HCT116 (cell line): ENCODE data around the gene PPP1R16B. TPM values are rescaled to one million over a fixed set of nuclear protein-coding genes. Genes with fewer than 3 reads are reported as not detected.

Source experiments
- ATAC-seq: fragments of 200-7000 bp; cut with Tn5 transposase; 2 replicates; pipeline ENCODE4 v1.9.1; 2020; ENCODE audit warnings: mild to moderate bottlenecking, moderate library complexity
- BruUV-seq: library from RNA; stranded (reverse); fragments of 400-500 nt; replicated peaks from 2 replicates; lab custom pipeline; 2021; lab: Mats Ljungman, UMichigan
- CTCF ChIA-PET: fragments of 300-600 bp; sonication (Branson Sonifier 250); formaldehyde crosslinking; loops from one replicate; lab custom pipeline; 2021; ENCODE audit warnings: antibody characterized with exemption; lab: Charles Lee
- POLR2A ChIA-PET: fragments of 300-600, 350-600 bp; sonication (Branson Sonifier 250); formaldehyde crosslinking; loops from one replicate; lab custom pipeline; 2021; ENCODE audit warnings: antibody characterized with exemption; lab: Charles Lee
- RAD21 ChIA-PET, 2 experiments: fragments of 300-600 bp; sonication (Branson Sonifier 250); formaldehyde crosslinking; loops; one replicate each; lab custom pipeline; 2023; ENCODE audit warnings: low total read pairs in 2 of 2; ENCODE audit not compliant: uncharacterized antibody in 2 of 2, unreplicated experiment in 2 of 2, low non-redundant PET in 1 of 2; lab: Charles Lee
- DNase-seq: peaks from one replicate; pipeline ENCODE4 v3.0.0-alpha.2; 2010; ENCODE audit warnings: low read depth, low spot score
- H2AFZ ChIP-seq: fragments of 200-600 bp; shearing (Covaris generic), sonication (generic); 2 replicates; pipeline ENCODE4 v1.6.1; 2017; ENCODE audit warnings: low read depth, mixed run types, mixed read lengths, antibody characterized with exemption, low read length; ENCODE audit not compliant: poor library complexity, severe bottlenecking
- H3K27ac ChIP-seq: 2 replicates; pipeline ENCODE4 v1.5.1; 2012; ENCODE audit warnings: low read depth, low read length
- H3K27me3 ChIP-seq: fragments of 200-600 bp; sonication (generic); 2 replicates; pipeline ENCODE4 v1.6.1; 2016; ENCODE audit warnings: mixed run types, low read length, mixed read lengths; ENCODE audit not compliant: insufficient read depth
- H3K36me3 ChIP-seq, 2 experiments: fragments of 200-500 bp in 1 of 2; fragments of 200-600 bp in 1 of 2; sonication (Bioruptor generic) in 1 of 2; sonication (generic) in 1 of 2; 2 replicates each; pipeline versions ENCODE4 v1.5.1 to v1.6.1; 2014 to 2016; ENCODE audit warnings: low read length in 2 of 2, inconsistent platforms in 1 of 2, mixed read lengths in 1 of 2, mixed run types in 1 of 2; ENCODE audit not compliant: insufficient read depth in 2 of 2, control insufficient read depth in 1 of 2
- H3K4me1 ChIP-seq, 2 experiments: fragments of 200-600 bp in 1 of 2; sonication (generic) in 1 of 2; 2 replicates each; pipeline versions ENCODE4 v1.5.1 to v1.6.1; 2012 to 2017; ENCODE audit warnings: low read length in 2 of 2, inconsistent platforms in 1 of 2, mild to moderate bottlenecking in 1 of 2, mixed read lengths in 1 of 2, mixed run types in 1 of 2, moderate library complexity in 1 of 2; ENCODE audit not compliant: insufficient read depth in 2 of 2, control insufficient read depth in 1 of 2
- H3K4me2 ChIP-seq: fragments of 200-600 bp; sonication (generic); 2 replicates; pipeline ENCODE4 v1.6.1; 2017; ENCODE audit warnings: mixed run types, low read length, mixed read lengths
- H3K4me3 ChIP-seq, 2 experiments: fragments of 200-600 bp in 1 of 2; sonication (generic) in 1 of 2; replicated peaks in 1 of 2; 2 replicates each; pipeline ENCODE4 v1.5.1; 2011 to 2016; ENCODE audit warnings: low read length in 2 of 2, control low read depth in 1 of 2, low read depth in 1 of 2, mild to moderate bottlenecking in 1 of 2, mixed read lengths in 1 of 2, mixed run types in 1 of 2
- H3K79me2 ChIP-seq: fragments of 200-600 bp; sonication (generic); 2 replicates; pipeline ENCODE4 v1.6.1; 2017; ENCODE audit warnings: mild to moderate bottlenecking, mixed run types, low read length, moderate library complexity, mixed read lengths; ENCODE audit not compliant: insufficient read depth
- H3K9ac ChIP-seq: fragments of 200-600 bp; sonication (generic); 2 replicates; pipeline ENCODE4 v1.6.1; 2016; ENCODE audit warnings: low read length, mixed read lengths
- H3K9me2 ChIP-seq: fragments of 200-600 bp; sonication (generic), shearing (Covaris generic); 2 replicates; pipeline ENCODE4 v1.6.1; 2017; ENCODE audit warnings: mixed run types, mild to moderate bottlenecking, moderate library complexity; ENCODE audit not compliant: insufficient read depth
- H3K9me3 ChIP-seq, 2 experiments: fragments of 200-500 bp in 1 of 2; fragments of 200-600 bp in 1 of 2; sonication (Bioruptor generic) in 1 of 2; sonication (generic) in 1 of 2; 2 replicates each; pipeline ENCODE4 v1.6.1; 2014 to 2017; ENCODE audit warnings: low read length in 2 of 2, mixed read lengths in 2 of 2, inconsistent platforms in 1 of 2, low read depth in 1 of 2, mild to moderate bottlenecking in 1 of 2, mixed run types in 1 of 2, moderate library complexity in 1 of 2; ENCODE audit not compliant: control insufficient read depth in 1 of 2, insufficient read depth in 1 of 2
- H4K20me1 ChIP-seq: fragments of 200-600 bp; sonication (generic), shearing (Covaris generic); 2 replicates; pipeline ENCODE4 v1.6.1; 2017; ENCODE audit warnings: mixed run types, mild to moderate bottlenecking, moderate library complexity; ENCODE audit not compliant: insufficient read depth
- CTCF ChIP-seq, 3 experiments: fragments of 200-600 bp in 1 of 3; sonication (generic) in 1 of 3; IDR thresholded peaks in 2 of 3; conservative IDR thresholded peaks in 1 of 3; 2 replicates each; pipeline ENCODE4 v1.5.1; 2012 to 2017; ENCODE audit warnings: low read depth in 2 of 3, low read length in 2 of 3, antibody characterized with exemption in 1 of 3, borderline replicate concordance in 1 of 3, control low read depth in 1 of 3, mild to moderate bottlenecking in 1 of 3, mixed read lengths in 1 of 3, mixed run types in 1 of 3, moderate library complexity in 1 of 3; ENCODE audit not compliant: insufficient read depth in 1 of 3
- EZH2 ChIP-seq: fragments of 200-600 bp; sonication (generic); IDR thresholded peaks from 2 replicates; pipeline ENCODE4 v1.6.1; 2017; ENCODE audit warnings: antibody characterized with exemption, mixed run types
- EZH2phosphoT487 ChIP-seq: fragments of 200-600 bp; IDR thresholded peaks from 2 replicates; pipeline ENCODE4 v1.6.1; 2018; ENCODE audit warnings: antibody characterized with exemption, borderline replicate concordance
- FOSL1 ChIP-seq: IDR thresholded peaks from 2 replicates; pipeline ENCODE4 v1.6.1; 2012; ENCODE audit warnings: low read depth
- RAD21 ChIP-seq: IDR thresholded peaks from 2 replicates; pipeline ENCODE4 v1.6.1; 2012; ENCODE audit warnings: low read depth, mild to moderate bottlenecking
- SP1 ChIP-seq: IDR thresholded peaks from 2 replicates; pipeline ENCODE4 v1.6.1; 2012; ENCODE audit warnings: low read depth
- YY1 ChIP-seq: IDR thresholded peaks from 2 replicates; pipeline ENCODE4 v1.6.1; 2011; ENCODE audit warnings: low read length, low read depth, moderate library complexity, mild to moderate bottlenecking; ENCODE audit not compliant: insufficient replicate concordance; ENCODE audit errors: extremely low read depth
- intact Hi-C: fragments of 100-400 bp; cut with micrococcal nuclease; formaldehyde crosslinking; loops from 2 replicates; pipeline ENCODE4 v1.10.0; 2022
- total RNA-seq: library from RNA; stranded (reverse); gene quantifications from one replicate; pipeline ENCODE4 v1.2.1, GENCODE V29; 2021; ENCODE audit not compliant: unreplicated experiment
- TF ChIP-seq, protein P1 (sequence below): IDR thresholded peaks from 2 replicates; pipeline ENCODE4 v1.6.1; 2012

Gene PPP1R16B
- total RNA-seq, 1 experiment from 2014 or later, result 0.52 TPM

GRCh38 chr20:38893056-38893564 lies 87.6 kb downstream of the PPP1R16B start:
- no peaks in the 10 kb centered on the region for H3K36me3 ChIP-seq
- H3K4me1 ChIP-seq, result peaks cover 5 to 17% of the 10 kb centered on the region in 2 experiments; a peak in 3 of 4 replicates
- TF ChIP-seq FOSL1, result no peak
- no peak for TF ChIP-seq SP1
- no TSS peak for BruUV-seq
- no peak overlapping the region for H3K9ac ChIP-seq
- intact Hi-C loops, result loop anchor here (1.0 to 5.0 kb wide), 2 partner anchors 154 to 244 kb away; no protein-coding TSS in a partner anchor
- no peaks in the 10 kb centered on the region for H3K79me2 ChIP-seq
- H2AFZ ChIP-seq, result no peak overlapping the region
- DNase-seq, result no peak
- H3K9me3 ChIP-seq, result no peaks in the 10 kb centered on the region
- CTCF ChIA-PET, result interaction anchor here (0.9 to 1.8 kb wide), 3 partner anchors 32 to 244 kb away, joined by 4 to 6 read pairs (median 5); partner anchors contain the start of gene FAM83D
- H3K9me2 ChIP-seq, result no peaks in the 10 kb centered on the region
- H3K27me3 ChIP-seq, result peaks cover 5% of the 10 kb centered on the region; the same call in 1 of the 2 replicates
- ATAC-seq, result no peak
- H4K20me1 ChIP-seq, result no peaks in the 10 kb centered on the region
- no peak overlapping the region for H3K27ac ChIP-seq
- RAD21 ChIA-PET, result no interaction called here
- H3K4me2 ChIP-seq, result 0 out of 2 replicates have a peak overlapping the region, but pooled peaks have one; percentile 73
- no peak overlapping the region for H3K4me3 ChIP-seq
- POLR2A ChIA-PET, result no interaction called here

GRCh38 chr20:38893565-38894090 lies 88.1 kb downstream of the PPP1R16B start:
- Histone ChIP-seq H3K4me1 (peaks cover 5 to 17% of the 10 kb centered on the region in 2 experiments; a peak in 3 of 4 replicates), H3K27ac (no peak overlapping the region), H3K9me2 (no peaks in the 10 kb centered on the region), H3K9ac (no peak overlapping the region), H3K36me3 (no peaks in the 10 kb centered on the region), H3K9me3 (no peaks in the 10 kb centered on the region), H4K20me1 (no peaks in the 10 kb centered on the region), H3K4me2 (peak overlapping the region; percentile 73), H3K27me3 (peaks cover 5% of the 10 kb centered on the region; the same call in 1 of the 2 replicates), H2AFZ (no peak overlapping the region), H3K4me3 (no peak overlapping the region), H3K79me2 (no peaks in the 10 kb centered on the region)
- TF ChIP-seq EZH2phosphoT487 (no peak), EZH2 (no peak), YY1 (peak; percentile 34), CTCF (IDR thresholded peaks at IDR 0.05 in 2 of 3, conservative IDR thresholded peaks at IDR 0.05 in 1 of 3; ENCODE audit: borderline replicate concordance in 1 of 3, insufficient read depth in 1 of 3, low read depth in 2 of 3, low read length in 2 of 3) (peak; percentile 77 to 94 (median 85)), RAD21 (peak; percentile 91)
- TF ChIP-seq, protein P1, sequence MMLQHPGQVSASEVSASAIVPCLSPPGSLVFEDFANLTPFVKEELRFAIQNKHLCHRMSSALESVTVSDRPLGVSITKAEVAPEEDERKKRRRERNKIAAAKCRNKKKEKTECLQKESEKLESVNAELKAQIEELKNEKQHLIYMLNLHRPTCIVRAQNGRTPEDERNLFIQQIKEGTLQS, result no peak
- DNase-seq, result peak; percentile 19
- BruUV-seq, result no TSS peak
- ChIA-PET POLR2A (no interaction called here), RAD21 (no interaction called here), CTCF (interaction anchor here (0.9 to 1.8 kb wide), 3 partner anchors 33 to 244 kb away, joined by 4 to 5 read pairs (median 4); partner anchors contain the start of gene FAM83D)
- peak; percentile 98 for ATAC-seq
- intact Hi-C loops, result loop anchor here (1.0 to 5.0 kb wide), 4 partner anchors 128 to 247 kb away; no protein-coding TSS in a partner anchor
